ENCODE measurements around the gene COL4A1.

DNA sequence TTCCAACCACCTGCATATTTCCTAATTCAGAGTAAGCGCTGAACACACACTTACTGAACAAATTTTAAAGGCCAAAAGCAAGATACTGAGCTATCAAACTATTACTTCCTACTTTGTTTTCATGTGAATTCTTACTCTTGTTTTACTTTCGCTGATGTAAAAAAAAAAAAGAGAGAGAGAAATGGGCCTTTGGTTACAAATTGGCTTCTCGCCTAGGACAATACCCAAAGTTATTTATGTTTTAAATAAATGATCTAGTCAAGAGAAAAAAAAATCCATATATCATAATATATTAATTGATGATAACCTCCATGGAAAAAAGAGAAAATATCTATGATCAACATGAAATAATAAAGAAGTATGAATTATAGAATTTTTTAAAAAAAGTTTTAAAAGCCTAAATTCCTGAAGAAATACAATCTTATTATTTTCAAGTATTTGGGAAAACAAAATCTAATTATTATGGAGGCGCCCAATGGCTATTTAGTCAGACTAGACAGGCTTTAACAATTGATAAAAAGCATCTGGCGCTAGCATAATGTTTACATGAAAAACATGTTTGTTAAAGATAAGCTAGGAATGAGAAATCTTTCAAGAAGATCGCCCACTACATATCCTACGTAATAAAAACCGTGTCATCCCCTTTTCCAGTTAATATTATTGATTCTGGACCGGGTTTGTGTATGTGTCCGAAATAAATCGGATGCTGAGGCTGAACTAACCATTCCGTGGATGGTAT is 9.0 kb downstream of the COL4A1 start:
- TF ChIP-seq ZNF384 (IDR thresholded peaks at IDR 0.05) (no peak), FOXM1 (IDR thresholded peaks at IDR 0.05; ENCODE audit: borderline replicate concordance) (no peak), FOXK2 (IDR thresholded peaks at IDR 0.05) (no peak), TARDBP (IDR thresholded peaks at IDR 0.05) (no peak), ELF4 (IDR thresholded peaks at IDR 0.05) (no peak), SP1 (IDR thresholded peaks at IDR 0.05) (no peak), FOXA1 (IDR thresholded peaks at IDR 0.05) (no peak), BHLHE40 (IDR thresholded peaks at IDR 0.05; ENCODE audit: borderline replicate concordance) (no peak)
- TF ChIP-seq, protein P1, sequence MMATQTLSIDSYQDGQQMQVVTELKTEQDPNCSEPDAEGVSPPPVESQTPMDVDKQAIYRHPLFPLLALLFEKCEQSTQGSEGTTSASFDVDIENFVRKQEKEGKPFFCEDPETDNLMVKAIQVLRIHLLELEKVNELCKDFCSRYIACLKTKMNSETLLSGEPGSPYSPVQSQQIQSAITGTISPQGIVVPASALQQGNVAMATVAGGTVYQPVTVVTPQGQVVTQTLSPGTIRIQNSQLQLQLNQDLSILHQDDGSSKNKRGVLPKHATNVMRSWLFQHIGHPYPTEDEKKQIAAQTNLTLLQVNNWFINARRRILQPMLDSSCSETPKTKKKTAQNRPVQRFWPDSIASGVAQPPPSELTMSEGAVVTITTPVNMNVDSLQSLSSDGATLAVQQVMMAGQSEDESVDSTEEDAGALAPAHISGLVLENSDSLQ (IDR thresholded peaks at IDR 0.05) = no peak

Measured in HEK293T (cell line).